Kidney epithelial cell (primary cell): ENCODE results near the gene WDPCP. TPM values are rescaled to one million over a fixed set of nuclear protein-coding genes. Genes with fewer than 3 reads are reported as not detected.

Experiments
- DNase-seq: peaks from one replicate; pipeline ENCODE4 v3.0.0-alpha.2; 2010; ENCODE audit warnings: low read depth
- H3K27me3 ChIP-seq: 2 replicates; pipeline ENCODE4 v1.6.0; 2011; ENCODE audit warnings: low read length; ENCODE audit not compliant: control insufficient read depth, insufficient read depth
- H3K36me3 ChIP-seq: 2 replicates; pipeline ENCODE4 v1.5.1; 2011; ENCODE audit warnings: low read length; ENCODE audit not compliant: control insufficient read depth, insufficient read depth
- H3K4me3 ChIP-seq: 2 replicates; pipeline ENCODE4 v1.5.1; 2011; ENCODE audit warnings: low read depth, mild to moderate bottlenecking, control low read depth, low read length
- total RNA-seq: library from RNA; depleted of rRNA; stranded (reverse); fragments of >200 nt; gene quantifications from 2 replicates; pipeline ENCODE4 v1.2.3, GENCODE V29; 2015
- TF ChIP-seq, protein P1 (sequence below): IDR thresholded peaks from 2 replicates; pipeline ENCODE4 v1.5.1; 2011; ENCODE audit warnings: mild to moderate bottlenecking, moderate library complexity, low read length, control low read depth, inconsistent platforms; ENCODE audit not compliant: insufficient read depth, poor library complexity, severe bottlenecking

The WDPCP gene
- total RNA-seq, 1 donor from 2014 or later, result 3.3 TPM

DNA sequence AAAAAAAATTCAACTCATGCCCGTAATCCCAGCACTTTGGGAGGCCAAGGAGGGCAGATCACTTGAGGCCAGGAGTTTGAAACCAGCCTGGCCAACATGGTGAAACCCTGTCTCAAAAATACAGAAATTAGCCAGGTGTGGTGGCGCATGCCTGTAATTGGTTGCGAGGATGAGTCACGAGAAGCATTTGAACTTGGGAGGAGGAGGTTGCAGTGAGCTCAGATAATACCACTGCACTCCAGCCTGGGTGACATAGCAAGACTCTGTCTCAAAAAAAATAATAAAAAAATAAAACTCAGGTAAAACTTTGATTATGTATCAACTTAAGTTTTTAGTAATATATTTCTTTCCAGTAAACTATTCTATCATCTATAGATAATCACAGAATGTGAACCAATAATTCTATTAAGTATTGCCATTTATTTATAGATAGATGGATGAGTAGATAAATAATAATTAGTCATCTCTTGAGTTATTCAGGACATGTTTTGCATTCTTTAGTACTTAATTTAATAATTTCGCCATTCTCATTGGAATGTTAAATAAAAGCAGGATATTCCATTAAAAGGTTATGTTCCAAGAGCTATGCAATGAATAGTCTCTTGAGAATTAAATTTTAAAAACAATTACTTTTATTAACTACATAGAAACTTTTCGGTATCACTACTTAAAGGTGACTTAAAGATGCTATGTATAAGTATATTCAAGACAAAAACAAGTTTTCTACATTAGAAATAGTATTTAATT lies 48.7 kb downstream of the WDPCP start:
- TF ChIP-seq, protein P1, sequence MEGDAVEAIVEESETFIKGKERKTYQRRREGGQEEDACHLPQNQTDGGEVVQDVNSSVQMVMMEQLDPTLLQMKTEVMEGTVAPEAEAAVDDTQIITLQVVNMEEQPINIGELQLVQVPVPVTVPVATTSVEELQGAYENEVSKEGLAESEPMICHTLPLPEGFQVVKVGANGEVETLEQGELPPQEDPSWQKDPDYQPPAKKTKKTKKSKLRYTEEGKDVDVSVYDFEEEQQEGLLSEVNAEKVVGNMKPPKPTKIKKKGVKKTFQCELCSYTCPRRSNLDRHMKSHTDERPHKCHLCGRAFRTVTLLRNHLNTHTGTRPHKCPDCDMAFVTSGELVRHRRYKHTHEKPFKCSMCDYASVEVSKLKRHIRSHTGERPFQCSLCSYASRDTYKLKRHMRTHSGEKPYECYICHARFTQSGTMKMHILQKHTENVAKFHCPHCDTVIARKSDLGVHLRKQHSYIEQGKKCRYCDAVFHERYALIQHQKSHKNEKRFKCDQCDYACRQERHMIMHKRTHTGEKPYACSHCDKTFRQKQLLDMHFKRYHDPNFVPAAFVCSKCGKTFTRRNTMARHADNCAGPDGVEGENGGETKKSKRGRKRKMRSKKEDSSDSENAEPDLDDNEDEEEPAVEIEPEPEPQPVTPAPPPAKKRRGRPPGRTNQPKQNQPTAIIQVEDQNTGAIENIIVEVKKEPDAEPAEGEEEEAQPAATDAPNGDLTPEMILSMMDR, result no peak
- no peak for DNase-seq
- Histone ChIP-seq H3K27me3 (no peaks in the 10 kb centered on the region), H3K4me3 (no peak overlapping the region), H3K36me3 (no peaks in the 10 kb centered on the region)

DNA sequence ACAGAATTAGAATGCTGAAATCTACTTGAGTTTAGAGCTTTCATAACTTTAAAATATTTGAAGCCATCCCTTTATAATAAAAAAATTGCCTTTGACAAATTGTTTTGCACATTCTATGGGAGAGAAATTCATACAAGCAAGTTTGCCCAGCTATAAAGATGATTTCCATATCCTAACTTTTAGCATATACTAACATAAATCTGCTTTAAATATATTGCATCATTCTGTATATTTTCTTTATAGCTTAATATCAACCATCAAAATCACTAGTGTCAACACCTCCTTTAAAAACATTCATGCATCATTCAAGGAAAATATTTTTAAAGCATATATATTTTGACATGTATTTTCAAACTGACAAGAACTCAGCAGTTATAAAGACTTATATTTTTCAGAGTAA lies 49.9 kb downstream of the WDPCP start:
- no peaks in the 10 kb centered on the region for H3K36me3 ChIP-seq
- no peaks in the 10 kb centered on the region for H3K27me3 ChIP-seq
- no peak overlapping the region for H3K4me3 ChIP-seq
- DNase-seq, result no peak
- TF ChIP-seq, protein P1, result no peak

DNA sequence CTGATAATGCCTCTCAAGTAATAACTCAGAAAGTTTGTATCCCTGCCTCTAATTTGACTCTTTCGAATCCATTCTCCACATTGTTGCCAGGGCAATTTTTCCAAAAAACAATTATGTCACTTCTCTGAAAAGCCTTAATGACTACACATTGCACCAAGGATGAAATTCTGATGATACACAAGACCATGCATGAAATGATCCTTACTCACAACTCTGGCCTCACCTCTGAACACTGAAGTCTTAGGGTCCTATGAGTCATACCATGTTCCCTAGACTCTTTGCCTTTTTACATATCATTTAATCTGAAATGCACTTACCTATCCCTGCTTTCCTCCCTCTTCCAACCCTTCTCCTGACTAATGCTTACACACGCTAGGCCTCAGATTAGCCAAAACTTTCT lies 51.0 kb downstream of the WDPCP start:
- DNase-seq, result peak; percentile 26
- H3K27me3 ChIP-seq, result no peaks in the 10 kb centered on the region
- TF ChIP-seq, protein P1, result no peak
- H3K36me3 ChIP-seq, result no peaks in the 10 kb centered on the region
- no peak overlapping the region for H3K4me3 ChIP-seq

DNA sequence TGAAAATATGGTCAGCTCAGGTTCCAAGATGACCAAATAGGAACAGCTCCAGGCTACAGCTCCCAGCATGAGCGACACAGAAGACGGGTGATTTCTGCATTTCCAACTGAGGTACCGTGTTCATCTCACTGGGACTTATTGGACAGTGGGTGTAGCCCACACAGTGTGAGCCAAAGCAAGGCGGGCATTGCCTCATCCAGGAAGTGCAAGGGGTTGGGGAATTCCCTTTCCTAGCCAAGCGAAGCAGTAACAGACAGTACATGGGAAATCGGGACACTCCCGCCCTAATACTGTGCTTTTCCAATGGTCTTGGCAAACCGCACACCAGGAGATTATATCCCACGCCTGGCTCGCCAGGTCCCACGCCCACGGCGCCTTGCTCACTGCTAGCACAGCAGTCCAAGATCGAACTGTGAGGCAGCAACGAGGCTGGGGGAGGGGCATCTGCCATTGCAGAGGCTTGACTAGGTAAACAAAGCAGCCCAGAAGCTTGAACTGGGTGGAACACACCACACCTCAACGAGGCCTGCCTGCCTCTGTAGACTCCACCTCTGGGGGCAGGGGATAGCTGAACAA lies 57.5 kb downstream of the WDPCP start:
- Histone ChIP-seq H3K36me3 (no peaks in the 10 kb centered on the region), H3K4me3 (no peak overlapping the region), H3K27me3 (no peaks in the 10 kb centered on the region)
- TF ChIP-seq, protein P1, result no peak
- no peak for DNase-seq

DNA sequence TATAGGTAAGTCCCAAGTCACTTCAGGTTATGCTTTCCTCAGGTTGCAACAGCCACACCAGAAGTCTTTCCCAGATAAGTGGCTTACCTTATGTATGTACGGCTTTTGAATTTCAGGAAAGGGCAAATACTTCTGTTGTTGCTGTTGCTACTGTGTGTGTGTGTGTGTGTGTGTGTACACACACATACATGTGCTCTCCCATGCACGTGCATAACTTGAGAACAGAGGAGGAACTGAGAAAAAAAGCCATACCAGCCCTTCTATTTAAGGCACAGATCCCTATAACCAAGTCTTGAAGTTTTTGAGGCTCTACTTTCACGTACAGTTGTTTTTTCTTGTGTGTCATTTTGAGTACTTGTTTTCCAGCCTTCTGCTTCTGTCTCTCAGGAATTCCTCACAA lies 62.4 kb downstream of the WDPCP start:
- DNase-seq, result no peak
- TF ChIP-seq, protein P1, result no peak
- Histone ChIP-seq H3K36me3 (no peaks in the 10 kb centered on the region), H3K27me3 (no peaks in the 10 kb centered on the region), H3K4me3 (no peak overlapping the region)

DNA sequence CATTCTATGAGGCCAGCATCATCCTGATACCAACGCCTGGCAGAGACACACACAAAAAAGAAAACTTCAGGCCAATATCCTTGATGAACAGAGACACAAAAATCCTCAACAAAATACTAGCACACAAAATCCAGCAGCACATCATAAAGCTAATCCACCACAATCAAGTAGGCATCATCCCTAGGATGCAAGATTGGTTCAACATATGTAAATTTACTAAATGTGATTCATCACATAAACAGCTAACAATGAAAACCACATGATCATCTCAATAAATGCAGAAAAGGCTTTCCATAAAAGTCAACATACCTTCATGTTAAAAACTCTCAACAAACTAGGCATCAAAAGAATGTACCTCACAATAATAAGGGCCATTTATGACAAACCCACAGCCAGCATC lies 65.3 kb downstream of the WDPCP start:
- DNase-seq, result no peak
- H3K36me3 ChIP-seq, result no peaks in the 10 kb centered on the region
- H3K27me3 ChIP-seq, result no peaks in the 10 kb centered on the region
- TF ChIP-seq, protein P1, result no peak
- no peak overlapping the region for H3K4me3 ChIP-seq
